Panc1 (cell line): ENCODE measurements around the gene MRPL14. TPM values are rescaled to one million over a fixed set of nuclear protein-coding genes. Genes with fewer than 3 reads are reported as not detected.

Experiments used
- ATAC-seq: fragments of 200-7000 bp; cut with Tn5 transposase; 2 replicates; pipeline ENCODE4 v1.9.1; 2020; ENCODE audit warnings: mild to moderate bottlenecking, moderate library complexity
- BruUV-seq: library from RNA; stranded (reverse); fragments of 400-500 nt; replicated peaks from 2 replicates; lab custom pipeline; 2021; lab: Mats Ljungman, UMichigan
- CTCF ChIA-PET: fragments of 300-600 bp; sonication (Branson Sonifier 250); formaldehyde crosslinking; loops from one replicate; lab custom pipeline; 2022; ENCODE audit warnings: antibody characterized with exemption; lab: Charles Lee
- POLR2A ChIA-PET: fragments of 300-600 bp; sonication (Branson Sonifier 250); formaldehyde crosslinking; loops from one replicate; lab custom pipeline; 2022; ENCODE audit warnings: antibody characterized with exemption; lab: Charles Lee
- DNase-seq: peaks from one replicate; pipeline ENCODE4 v3.0.0-alpha.2; 2010; ENCODE audit warnings: low read depth, low spot score
- H3K27ac ChIP-seq: 2 replicates; pipeline ENCODE4 v1.5.1; 2011; ENCODE audit warnings: mild to moderate bottlenecking, low read length, inconsistent platforms
- H3K27me3 ChIP-seq: fragments of 200-500 bp; sonication (Bioruptor generic); 2 replicates; pipeline ENCODE4 v1.6.0; 2014; ENCODE audit warnings: low read length, inconsistent platforms; ENCODE audit not compliant: control insufficient read depth, insufficient read depth
- H3K36me3 ChIP-seq: fragments of 200-500 bp; sonication (Bioruptor generic); 2 replicates; pipeline ENCODE4 v1.5.1; 2014; ENCODE audit warnings: inconsistent platforms, mild to moderate bottlenecking, low read length, moderate library complexity; ENCODE audit not compliant: control insufficient read depth, insufficient read depth
- H3K4me1 ChIP-seq: 2 replicates; pipeline ENCODE4 v1.5.1; 2011; ENCODE audit warnings: inconsistent platforms, mild to moderate bottlenecking, low read length, moderate library complexity; ENCODE audit not compliant: control insufficient read depth, insufficient read depth
- H3K4me3 ChIP-seq, 2 experiments: 2 replicates each; pipeline ENCODE4 v1.5.1; 2011 to 2012; ENCODE audit warnings: low read depth in 2 of 2, low read length in 2 of 2, mild to moderate bottlenecking in 2 of 2, inconsistent platforms in 1 of 2, moderate library complexity in 1 of 2
- H3K9me3 ChIP-seq: fragments of 200-500 bp; sonication (Bioruptor generic); 2 replicates; pipeline ENCODE4 v1.5.1; 2014; ENCODE audit warnings: low read depth, mild to moderate bottlenecking, inconsistent platforms, low read length, moderate library complexity; ENCODE audit not compliant: control insufficient read depth, insufficient read depth
- POLR2AphosphoS5 ChIP-seq: IDR thresholded peaks from 2 replicates; pipeline ENCODE4 v1.6.1; 2012; ENCODE audit warnings: mild to moderate bottlenecking, low read depth, low read length, moderate library complexity
- SIN3A ChIP-seq: IDR thresholded peaks from 2 replicates; pipeline ENCODE4 v1.6.1; 2012; ENCODE audit warnings: low read depth, mild to moderate bottlenecking, low read length, moderate library complexity, borderline replicate concordance; ENCODE audit not compliant: insufficient read depth
- TCF7L2 ChIP-seq: IDR thresholded peaks from 2 replicates; pipeline ENCODE4 v1.6.1; 2011; ENCODE audit warnings: mild to moderate bottlenecking, low read depth, low read length, inconsistent platforms
- in situ Hi-C: cut with HindIII; loops from 2 replicates; pipeline ENCODE4 v1.10.0; 2016; ENCODE audit warnings: low sequenced_read_pairs, low pct_unique_long_range_greater_than_20kb
- intact Hi-C: fragments of 100-400 bp; cut with micrococcal nuclease; formaldehyde crosslinking; loops from one replicate; pipeline ENCODE4 v1.10.0; 2022; ENCODE audit not compliant: unreplicated experiment
- total RNA-seq: library from RNA; stranded (reverse); gene quantifications from one replicate; pipeline ENCODE4 v1.2.1, GENCODE V29; 2021; ENCODE audit not compliant: unreplicated experiment
- TF ChIP-seq, protein P1 (sequence below), 2 experiments: IDR thresholded peaks; 2 replicates each; pipeline ENCODE4 v1.6.1; 2011 to 2012; ENCODE audit warnings: low read depth in 2 of 2, control low read depth in 1 of 2, low read length in 1 of 2, mild to moderate bottlenecking in 1 of 2, moderate library complexity in 1 of 2; ENCODE audit not compliant: insufficient read depth in 1 of 2
- TF ChIP-seq, protein P2 (sequence below): fragments of 450-650 bp; IDR thresholded peaks from 2 replicates; pipeline ENCODE4 v1.5.1; 2017; ENCODE audit warnings: mild to moderate bottlenecking

Gene MRPL14
- total RNA-seq, 1 experiment from 2014 or later = 82.0 TPM

DNA sequence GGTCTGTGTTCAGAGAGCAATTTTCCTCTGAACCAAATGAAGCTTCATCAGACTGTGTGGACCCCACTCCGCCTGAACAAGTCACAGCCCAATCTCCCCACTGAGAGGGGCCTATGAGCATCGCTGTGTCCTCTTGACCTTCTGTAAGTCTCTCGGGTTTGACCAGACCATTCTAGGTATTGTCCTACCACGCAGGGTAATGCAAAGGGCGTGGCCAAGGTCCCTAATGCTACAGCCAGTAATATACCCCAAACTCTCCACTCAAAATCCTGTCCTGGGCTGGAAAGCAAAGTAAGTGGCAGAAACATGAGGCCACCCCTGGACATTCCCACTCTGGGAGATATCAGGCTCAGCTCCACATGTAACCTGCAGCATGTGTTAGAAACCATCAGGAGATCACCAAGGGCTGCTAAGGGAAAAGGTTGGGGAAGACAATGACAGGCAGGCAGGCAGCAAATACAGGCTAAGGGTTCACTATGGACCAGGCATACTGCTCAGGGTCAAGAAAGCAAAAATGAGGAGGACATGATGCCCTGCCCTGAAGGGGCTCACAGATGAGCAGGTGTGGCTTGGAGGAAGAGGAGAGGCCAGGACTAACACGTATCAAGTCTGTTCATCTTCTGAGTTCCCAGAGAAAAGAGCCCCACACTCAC lies 33.4 kb downstream of the MRPL14 start:
- no peak for ATAC-seq
- in situ Hi-C loops = no loop called here
- no TSS peak for BruUV-seq
- H3K36me3 ChIP-seq = no peaks in the 10 kb centered on the region
- H3K27ac ChIP-seq = no peak overlapping the region
- no peaks in the 10 kb centered on the region for H3K4me1 ChIP-seq
- CTCF ChIA-PET = no interaction called here
- no peaks in the 10 kb centered on the region for H3K27me3 ChIP-seq
- no peak for DNase-seq
- no peak for TF ChIP-seq POLR2AphosphoS5
- H3K4me3 ChIP-seq = no peak overlapping the region
- intact Hi-C loops = loop anchor here (10.0 kb wide), 1 partner anchor 161 kb away; the partner anchor contains the start of gene SLC35B2
- POLR2A ChIA-PET = no interaction called here
- no peaks in the 10 kb centered on the region for H3K9me3 ChIP-seq

DNA sequence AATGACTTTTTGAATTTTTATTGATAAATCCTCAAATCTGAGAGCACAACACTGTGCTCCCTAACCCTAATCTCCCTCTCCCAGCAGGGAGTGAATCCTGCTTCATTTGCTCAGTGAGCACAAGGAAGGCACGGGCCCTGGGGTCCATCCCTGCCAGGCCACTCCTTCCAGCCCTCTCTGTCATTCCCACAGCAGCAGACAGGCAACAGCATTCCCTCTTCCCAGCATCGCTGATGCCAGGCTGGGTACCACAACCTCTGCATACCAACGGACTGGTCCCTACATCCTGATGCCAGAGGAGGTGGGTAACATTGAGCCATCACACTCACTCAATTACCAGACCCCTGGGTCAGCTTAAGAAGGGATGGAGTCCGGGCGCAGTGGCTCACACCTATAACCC lies 34.2 kb downstream of the MRPL14 start:
- intact Hi-C loops = loop anchor here (10.0 kb wide), 1 partner anchor 162 kb away; the partner anchor contains the start of gene SLC35B2
- in situ Hi-C loops = no loop called here
- no peaks in the 10 kb centered on the region for H3K36me3 ChIP-seq
- H3K9me3 ChIP-seq = no peaks in the 10 kb centered on the region
- no peaks in the 10 kb centered on the region for H3K4me1 ChIP-seq
- no TSS peak for BruUV-seq
- no peaks in the 10 kb centered on the region for H3K27me3 ChIP-seq
- DNase-seq = no peak
- TF ChIP-seq SIN3A = no peak
- TF ChIP-seq, protein P1, sequence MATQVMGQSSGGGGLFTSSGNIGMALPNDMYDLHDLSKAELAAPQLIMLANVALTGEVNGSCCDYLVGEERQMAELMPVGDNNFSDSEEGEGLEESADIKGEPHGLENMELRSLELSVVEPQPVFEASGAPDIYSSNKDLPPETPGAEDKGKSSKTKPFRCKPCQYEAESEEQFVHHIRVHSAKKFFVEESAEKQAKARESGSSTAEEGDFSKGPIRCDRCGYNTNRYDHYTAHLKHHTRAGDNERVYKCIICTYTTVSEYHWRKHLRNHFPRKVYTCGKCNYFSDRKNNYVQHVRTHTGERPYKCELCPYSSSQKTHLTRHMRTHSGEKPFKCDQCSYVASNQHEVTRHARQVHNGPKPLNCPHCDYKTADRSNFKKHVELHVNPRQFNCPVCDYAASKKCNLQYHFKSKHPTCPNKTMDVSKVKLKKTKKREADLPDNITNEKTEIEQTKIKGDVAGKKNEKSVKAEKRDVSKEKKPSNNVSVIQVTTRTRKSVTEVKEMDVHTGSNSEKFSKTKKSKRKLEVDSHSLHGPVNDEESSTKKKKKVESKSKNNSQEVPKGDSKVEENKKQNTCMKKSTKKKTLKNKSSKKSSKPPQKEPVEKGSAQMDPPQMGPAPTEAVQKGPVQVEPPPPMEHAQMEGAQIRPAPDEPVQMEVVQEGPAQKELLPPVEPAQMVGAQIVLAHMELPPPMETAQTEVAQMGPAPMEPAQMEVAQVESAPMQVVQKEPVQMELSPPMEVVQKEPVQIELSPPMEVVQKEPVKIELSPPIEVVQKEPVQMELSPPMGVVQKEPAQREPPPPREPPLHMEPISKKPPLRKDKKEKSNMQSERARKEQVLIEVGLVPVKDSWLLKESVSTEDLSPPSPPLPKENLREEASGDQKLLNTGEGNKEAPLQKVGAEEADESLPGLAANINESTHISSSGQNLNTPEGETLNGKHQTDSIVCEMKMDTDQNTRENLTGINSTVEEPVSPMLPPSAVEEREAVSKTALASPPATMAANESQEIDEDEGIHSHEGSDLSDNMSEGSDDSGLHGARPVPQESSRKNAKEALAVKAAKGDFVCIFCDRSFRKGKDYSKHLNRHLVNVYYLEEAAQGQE (IDR thresholded peaks at IDR 0.05; ENCODE audit: insufficient read depth in 1 of 2, low read depth in 2 of 2, low read length in 1 of 2) = no peak
- no peak for TF ChIP-seq TCF7L2
- no peak for TF ChIP-seq POLR2AphosphoS5
- TF ChIP-seq, protein P2, sequence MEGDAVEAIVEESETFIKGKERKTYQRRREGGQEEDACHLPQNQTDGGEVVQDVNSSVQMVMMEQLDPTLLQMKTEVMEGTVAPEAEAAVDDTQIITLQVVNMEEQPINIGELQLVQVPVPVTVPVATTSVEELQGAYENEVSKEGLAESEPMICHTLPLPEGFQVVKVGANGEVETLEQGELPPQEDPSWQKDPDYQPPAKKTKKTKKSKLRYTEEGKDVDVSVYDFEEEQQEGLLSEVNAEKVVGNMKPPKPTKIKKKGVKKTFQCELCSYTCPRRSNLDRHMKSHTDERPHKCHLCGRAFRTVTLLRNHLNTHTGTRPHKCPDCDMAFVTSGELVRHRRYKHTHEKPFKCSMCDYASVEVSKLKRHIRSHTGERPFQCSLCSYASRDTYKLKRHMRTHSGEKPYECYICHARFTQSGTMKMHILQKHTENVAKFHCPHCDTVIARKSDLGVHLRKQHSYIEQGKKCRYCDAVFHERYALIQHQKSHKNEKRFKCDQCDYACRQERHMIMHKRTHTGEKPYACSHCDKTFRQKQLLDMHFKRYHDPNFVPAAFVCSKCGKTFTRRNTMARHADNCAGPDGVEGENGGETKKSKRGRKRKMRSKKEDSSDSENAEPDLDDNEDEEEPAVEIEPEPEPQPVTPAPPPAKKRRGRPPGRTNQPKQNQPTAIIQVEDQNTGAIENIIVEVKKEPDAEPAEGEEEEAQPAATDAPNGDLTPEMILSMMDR = no peak
- ATAC-seq = no peak
- H3K4me3 ChIP-seq = no peak overlapping the region
- ChIA-PET CTCF (no interaction called here), POLR2A (no interaction called here)
- H3K27ac ChIP-seq = no peak overlapping the region
